GM12874 (cell line): ENCODE results near the gene EGFLAM.

Source experiments
- TF ChIP-seq, protein P1 (sequence below): IDR thresholded peaks from 2 replicates; pipeline ENCODE4 v1.5.1; 2011; ENCODE audit warnings: low read depth, mild to moderate bottlenecking, control low read depth, low read length, moderate library complexity; ENCODE audit not compliant: insufficient read depth

EGFLAM gene

DNA sequence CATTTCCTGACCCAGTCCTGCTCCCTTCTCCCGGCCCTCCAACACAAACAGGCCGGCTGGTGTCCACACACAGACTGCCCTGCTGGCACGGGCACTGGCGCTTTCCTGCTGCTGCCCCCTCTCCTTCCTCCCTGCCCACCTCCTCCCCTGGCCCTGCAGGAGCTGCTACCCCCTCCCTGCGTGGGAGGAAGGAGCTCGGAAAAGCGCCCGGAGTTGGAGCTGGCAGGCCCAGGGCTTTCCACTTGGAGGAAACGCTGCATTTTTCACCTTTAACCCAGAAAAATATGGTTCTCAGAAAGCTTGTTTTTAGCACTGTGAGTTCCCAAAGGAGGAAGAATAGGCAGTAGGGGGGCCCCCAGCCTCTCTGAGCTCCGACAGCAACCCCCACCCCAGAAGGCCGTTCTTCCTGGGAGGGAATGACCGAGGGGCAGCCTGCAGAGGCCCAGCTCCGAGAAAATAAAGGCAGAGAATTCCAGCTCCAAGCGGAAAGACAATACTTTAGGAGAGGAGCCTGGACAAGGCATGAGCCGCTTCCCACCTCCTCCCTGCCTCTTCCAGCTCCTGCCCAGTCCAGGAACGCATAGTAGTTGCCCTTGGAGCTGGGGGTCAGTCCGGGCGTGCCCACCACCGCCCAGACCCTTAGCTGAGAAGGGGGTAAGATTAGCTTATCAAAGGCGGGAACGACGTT is 209.1 kb downstream of the EGFLAM start:
- TF ChIP-seq, protein P1, sequence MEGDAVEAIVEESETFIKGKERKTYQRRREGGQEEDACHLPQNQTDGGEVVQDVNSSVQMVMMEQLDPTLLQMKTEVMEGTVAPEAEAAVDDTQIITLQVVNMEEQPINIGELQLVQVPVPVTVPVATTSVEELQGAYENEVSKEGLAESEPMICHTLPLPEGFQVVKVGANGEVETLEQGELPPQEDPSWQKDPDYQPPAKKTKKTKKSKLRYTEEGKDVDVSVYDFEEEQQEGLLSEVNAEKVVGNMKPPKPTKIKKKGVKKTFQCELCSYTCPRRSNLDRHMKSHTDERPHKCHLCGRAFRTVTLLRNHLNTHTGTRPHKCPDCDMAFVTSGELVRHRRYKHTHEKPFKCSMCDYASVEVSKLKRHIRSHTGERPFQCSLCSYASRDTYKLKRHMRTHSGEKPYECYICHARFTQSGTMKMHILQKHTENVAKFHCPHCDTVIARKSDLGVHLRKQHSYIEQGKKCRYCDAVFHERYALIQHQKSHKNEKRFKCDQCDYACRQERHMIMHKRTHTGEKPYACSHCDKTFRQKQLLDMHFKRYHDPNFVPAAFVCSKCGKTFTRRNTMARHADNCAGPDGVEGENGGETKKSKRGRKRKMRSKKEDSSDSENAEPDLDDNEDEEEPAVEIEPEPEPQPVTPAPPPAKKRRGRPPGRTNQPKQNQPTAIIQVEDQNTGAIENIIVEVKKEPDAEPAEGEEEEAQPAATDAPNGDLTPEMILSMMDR, result no peak

DNA sequence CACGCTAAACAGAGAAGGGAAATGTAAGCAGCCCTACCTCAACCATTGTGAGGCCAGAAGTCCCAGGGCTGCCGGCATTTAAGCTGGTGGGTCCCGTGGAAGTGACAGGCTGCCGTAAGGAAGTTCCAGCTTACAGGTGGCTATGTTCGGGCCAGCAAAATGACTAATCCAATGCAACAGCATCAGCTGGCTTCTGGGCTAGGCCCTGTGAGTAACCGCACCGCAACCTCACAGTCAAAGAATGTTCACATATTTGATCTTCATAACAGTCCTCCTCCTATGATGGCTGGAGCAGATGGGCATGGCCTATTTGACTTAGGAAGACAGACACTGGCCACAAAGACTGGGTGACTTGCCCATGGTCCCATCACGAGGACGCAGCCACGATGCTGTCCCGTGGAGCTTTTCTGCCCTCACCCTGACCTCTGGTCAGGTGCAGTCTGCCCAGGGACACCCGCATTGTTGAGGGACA is 209.9 kb downstream of the EGFLAM start:
- TF ChIP-seq, protein P1, result no peak

GRCh38 chr5:38468978-38469706 is 210.8 kb downstream of the EGFLAM start:
- TF ChIP-seq, protein P1, result no peak

DNA sequence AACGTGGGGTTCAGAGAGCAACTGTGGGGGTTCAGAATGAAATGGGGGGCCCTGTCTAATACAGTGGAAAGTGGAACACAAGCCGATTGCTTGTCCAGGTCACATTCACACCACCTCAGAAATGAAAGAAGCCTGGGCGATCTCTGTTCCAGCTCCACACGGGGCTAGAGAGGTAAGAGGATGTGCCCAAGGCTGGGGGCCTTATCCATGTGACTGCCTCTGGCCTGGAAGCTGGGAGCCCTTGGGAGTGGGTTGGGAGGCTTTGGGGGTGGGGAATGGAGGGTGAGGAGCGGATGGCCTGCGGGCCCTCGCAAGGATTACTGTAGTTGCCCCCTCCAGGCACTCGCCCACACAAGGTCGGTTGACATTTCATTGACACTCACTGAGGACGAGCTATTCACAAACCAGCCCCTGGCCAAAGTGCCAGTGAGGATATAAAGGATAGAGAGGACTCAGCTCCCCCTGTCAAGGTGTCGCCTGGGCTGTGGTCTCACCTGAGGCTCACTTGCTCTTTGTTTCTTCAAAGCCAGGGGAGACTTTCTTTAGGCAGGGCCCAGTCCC is 211.4 kb downstream of the EGFLAM start:
- TF ChIP-seq, protein P1, result no peak

DNA sequence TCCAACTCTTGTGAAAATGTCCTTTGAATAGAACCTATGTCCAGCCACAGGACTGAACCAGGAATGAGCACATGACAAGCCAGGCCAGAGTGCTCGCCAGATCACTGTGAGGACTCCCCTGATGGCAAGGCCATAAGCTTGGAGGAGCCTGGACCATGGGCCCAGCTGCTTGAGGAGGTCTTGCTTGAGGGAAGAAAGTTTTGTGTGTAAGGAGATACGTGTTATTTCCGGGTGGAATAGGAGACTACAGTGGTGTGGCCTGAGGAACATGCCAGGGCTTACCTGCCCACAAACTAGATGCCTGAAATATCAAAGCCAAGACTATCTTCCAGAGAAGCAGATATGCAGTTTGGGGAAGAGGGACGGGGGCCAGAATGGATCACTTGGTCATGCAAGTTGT is 213.3 kb downstream of the EGFLAM start:
- TF ChIP-seq, protein P1, result no peak

DNA sequence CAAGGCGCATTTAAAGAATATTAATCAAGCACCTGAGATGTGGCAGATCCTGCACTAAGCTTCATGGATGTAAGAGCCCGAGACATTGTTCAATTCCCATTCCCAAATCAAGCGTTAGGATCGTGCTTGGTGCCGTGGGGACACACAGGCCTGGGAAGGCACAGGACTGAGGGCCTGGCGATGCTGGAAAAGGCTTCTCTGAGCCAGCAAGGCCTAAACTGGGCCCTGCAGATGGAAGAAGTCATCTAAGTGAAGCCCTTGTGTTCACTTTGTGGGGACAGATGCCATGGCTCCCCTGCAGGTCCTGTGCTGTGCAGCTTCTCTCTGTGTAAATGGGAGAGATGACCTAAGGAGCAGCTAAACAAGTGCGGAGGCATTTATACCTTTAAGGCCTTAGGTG is 214.2 kb downstream of the EGFLAM start:
- TF ChIP-seq, protein P1, result no peak

- TF ChIP-seq, protein P1, result no peak
Measured at GRCh38 chr5:38473008-38473407, 214.6 kb downstream of the EGFLAM start.
